Mesothelial cell of epicardium (in vitro differentiated cells): Measurements from ENCODE around the gene NEUROG1. TPM values are rescaled to one million over a fixed set of nuclear protein-coding genes. Genes with fewer than 3 reads are reported as not detected.

ENCODE experiments used
- DNase-seq, 2 experiments: peaks; one replicate each; pipeline ENCODE4 v3.0.0; 2021; ENCODE audit warnings: low spot score in 2 of 2; ENCODE audit not compliant: unreplicated experiment in 2 of 2
- H3K27ac Mint-ChIP-seq: 2 replicates; pipeline ENCODE4 v1.8.0; 2021; ENCODE audit warnings: mixed read lengths
- H3K27me3 Mint-ChIP-seq: 2 replicates; pipeline ENCODE4 v1.8.0; 2021; ENCODE audit warnings: low read depth, mixed read lengths
- H3K36me3 Mint-ChIP-seq: 2 replicates; pipeline ENCODE4 v1.8.0; 2021; ENCODE audit warnings: mixed read lengths
- H3K4me1 Mint-ChIP-seq: 2 replicates; pipeline ENCODE4 v1.8.0; 2021; ENCODE audit warnings: mixed read lengths
- H3K4me3 Mint-ChIP-seq: 2 replicates; pipeline ENCODE4 v1.8.0; 2021; ENCODE audit warnings: mild to moderate bottlenecking, moderate library complexity, mixed read lengths
- H3K9me3 Mint-ChIP-seq: 2 replicates; pipeline ENCODE4 v1.8.0; 2021; ENCODE audit warnings: mixed read lengths
- total RNA-seq: library from RNA; stranded (reverse); gene quantifications from 3 replicates; pipeline ENCODE4 v1.2.1, GENCODE V29; 2021
- TF ChIP-seq, protein P1 (sequence below): fragments of 200-600 bp; sonication (generic); IDR thresholded peaks from one replicate; pipeline ENCODE4 v1.5.0; 2021; ENCODE audit warnings: antibody characterized with exemption; ENCODE audit not compliant: unreplicated experiment

Gene NEUROG1
- total RNA-seq, 1 donor from 2014 or later: not detected

DNA sequence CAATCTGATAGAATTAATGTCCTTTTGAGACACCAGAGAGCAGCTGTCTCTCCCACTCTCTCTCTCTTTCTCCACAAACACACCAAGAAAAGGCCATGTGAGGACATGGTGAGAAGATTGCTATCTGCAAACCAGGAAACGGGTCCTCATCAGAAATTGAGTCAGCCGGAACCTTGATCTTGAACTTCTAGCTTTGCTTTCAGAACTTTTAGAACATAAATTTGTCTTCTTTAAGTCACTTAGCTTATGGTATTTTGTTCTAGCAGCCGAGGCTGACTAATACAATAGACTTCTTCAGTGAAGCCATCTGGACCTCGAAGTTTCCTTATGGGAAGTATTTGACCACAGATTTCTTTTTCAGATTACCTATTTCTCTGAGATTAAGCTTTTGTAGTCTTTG lies 18.1 kb downstream of the NEUROG1 start:
- no peak for DNase-seq
- Mint-ChIP-seq H3K36me3 (no peaks in the 10 kb centered on the region), H3K27me3 (peaks cover 70% of the 10 kb centered on the region), H3K27ac (no peak overlapping the region), H3K9me3 (peaks cover 31% of the 10 kb centered on the region), H3K4me1 (no peaks in the 10 kb centered on the region), H3K4me3 (no peak overlapping the region)
- TF ChIP-seq, protein P1, sequence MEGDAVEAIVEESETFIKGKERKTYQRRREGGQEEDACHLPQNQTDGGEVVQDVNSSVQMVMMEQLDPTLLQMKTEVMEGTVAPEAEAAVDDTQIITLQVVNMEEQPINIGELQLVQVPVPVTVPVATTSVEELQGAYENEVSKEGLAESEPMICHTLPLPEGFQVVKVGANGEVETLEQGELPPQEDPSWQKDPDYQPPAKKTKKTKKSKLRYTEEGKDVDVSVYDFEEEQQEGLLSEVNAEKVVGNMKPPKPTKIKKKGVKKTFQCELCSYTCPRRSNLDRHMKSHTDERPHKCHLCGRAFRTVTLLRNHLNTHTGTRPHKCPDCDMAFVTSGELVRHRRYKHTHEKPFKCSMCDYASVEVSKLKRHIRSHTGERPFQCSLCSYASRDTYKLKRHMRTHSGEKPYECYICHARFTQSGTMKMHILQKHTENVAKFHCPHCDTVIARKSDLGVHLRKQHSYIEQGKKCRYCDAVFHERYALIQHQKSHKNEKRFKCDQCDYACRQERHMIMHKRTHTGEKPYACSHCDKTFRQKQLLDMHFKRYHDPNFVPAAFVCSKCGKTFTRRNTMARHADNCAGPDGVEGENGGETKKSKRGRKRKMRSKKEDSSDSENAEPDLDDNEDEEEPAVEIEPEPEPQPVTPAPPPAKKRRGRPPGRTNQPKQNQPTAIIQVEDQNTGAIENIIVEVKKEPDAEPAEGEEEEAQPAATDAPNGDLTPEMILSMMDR: no peak

DNA sequence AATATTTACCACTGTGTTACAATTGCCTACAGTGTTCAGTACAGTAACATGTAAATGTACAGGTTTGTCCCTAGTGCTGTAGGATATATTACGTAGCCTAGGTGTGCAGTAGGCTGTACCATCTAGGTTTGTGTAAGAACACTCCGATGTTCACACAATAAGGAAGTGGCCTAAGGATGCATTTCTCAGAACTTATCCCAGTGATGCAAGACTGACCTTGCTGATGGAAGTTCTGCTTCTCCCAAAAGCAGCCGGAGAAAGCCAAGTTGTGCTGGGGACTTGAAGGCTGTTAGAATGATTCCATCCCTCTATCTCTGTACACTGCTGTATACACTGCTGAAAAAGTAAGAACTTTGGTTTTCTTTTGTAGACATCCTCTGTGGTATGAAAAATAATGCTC lies 21.6 kb downstream of the NEUROG1 start:
- H3K36me3 Mint-ChIP-seq: no peaks in the 10 kb centered on the region
- H3K4me1 Mint-ChIP-seq: peaks cover 5% of the 10 kb centered on the region
- TF ChIP-seq, protein P1: no peak
- H3K27me3 Mint-ChIP-seq: peaks cover 70% of the 10 kb centered on the region
- DNase-seq: no peak
- H3K27ac Mint-ChIP-seq: no peak overlapping the region
- peaks cover 16% of the 10 kb centered on the region for H3K9me3 Mint-ChIP-seq
- no peak overlapping the region for H3K4me3 Mint-ChIP-seq

DNA sequence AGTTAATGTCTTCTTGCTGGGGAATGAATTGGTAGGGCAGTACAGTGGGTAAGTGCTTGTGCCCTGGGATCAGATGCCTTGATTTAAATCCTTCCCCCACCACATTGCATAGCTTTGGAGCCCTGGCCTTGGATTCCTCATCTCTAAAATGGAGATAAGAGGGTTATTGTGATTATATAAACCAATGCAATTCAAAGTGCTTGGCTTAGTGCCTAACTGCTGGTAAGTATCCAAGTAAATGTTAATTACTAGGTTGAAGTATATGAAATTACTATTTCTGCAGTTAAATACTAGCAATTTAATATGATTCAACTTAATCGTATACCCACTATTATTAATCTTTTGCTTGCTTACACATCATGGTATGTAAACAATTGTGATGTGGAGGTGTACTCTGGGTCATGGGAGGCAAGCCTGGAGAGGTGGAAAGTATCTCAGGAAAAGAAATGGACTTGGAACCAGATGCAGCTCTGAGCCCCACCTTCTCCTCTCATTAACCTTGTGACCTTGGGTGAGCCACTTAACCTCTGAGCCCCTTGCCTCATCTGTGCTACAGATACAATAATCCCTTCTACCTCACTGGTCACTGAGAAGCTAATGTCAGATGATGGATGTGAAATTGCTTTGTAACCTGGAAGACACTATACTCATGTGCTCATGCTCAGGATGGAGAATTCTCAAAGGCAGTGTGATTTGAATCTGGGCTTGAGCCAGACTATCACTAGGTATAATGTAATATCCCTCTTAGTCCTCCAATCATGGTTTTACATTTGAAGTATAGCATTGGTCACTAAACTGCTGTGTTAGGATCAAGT lies 23.8 kb downstream of the NEUROG1 start:
- no peak for DNase-seq
- H3K36me3 Mint-ChIP-seq: no peaks in the 10 kb centered on the region
- no peak overlapping the region for H3K27ac Mint-ChIP-seq
- H3K9me3 Mint-ChIP-seq: peaks cover 9% of the 10 kb centered on the region
- H3K4me3 Mint-ChIP-seq: no peak overlapping the region
- H3K27me3 Mint-ChIP-seq: peaks cover 66% of the 10 kb centered on the region
- H3K4me1 Mint-ChIP-seq: peaks cover 16% of the 10 kb centered on the region
- TF ChIP-seq, protein P1: no peak

DNA sequence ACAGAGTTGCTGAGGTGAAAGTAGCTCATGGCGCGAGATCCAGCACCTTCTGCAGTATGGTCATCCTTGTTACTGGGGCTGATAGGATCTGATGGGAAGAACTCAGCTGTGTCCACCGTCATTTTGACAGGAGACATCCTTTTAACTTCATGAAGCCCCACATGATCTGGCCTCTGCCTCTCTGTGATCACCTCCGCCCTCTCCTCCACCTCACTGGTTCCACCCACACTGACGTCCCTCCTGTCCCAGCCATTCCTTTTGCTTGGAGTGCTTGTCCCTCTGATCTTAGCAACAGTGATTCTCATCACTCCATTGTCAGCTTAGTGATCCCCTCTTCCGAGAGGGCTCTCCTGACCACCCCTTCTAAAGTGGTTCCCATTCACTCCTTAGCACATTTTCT lies 25.8 kb downstream of the NEUROG1 start:
- no peak for DNase-seq
- Mint-ChIP-seq H3K9me3 (peaks cover under 1% of the 10 kb centered on the region), H3K4me3 (no peak overlapping the region), H3K36me3 (no peaks in the 10 kb centered on the region), H3K27ac (no peak overlapping the region), H3K4me1 (peaks cover 17% of the 10 kb centered on the region), H3K27me3 (peaks cover 62% of the 10 kb centered on the region)
- TF ChIP-seq, protein P1: no peak

DNA sequence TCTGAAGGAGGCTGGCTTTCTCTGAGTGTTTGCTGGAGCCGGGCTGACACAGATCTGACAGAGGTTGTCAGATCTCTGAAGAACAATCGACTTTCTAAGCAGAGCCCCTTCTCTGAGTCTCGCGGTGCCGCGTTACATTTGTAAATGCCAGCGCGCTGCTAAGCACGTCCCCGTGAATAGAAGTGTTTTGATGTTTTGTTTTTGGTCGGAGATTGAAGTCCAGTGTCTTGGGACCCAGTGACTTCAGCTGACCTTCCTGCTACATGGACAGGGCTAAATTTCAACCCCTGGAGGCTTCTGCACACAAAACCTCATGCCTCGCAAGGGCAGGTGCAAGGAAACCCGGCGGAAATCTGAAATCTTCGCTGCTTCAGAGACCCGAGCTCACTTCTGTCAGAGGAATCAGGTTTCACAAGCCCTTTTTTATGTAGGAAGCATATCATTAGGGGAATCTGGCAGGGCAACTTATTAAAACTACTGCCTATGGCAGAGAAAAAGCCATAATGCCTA lies 27.2 kb downstream of the NEUROG1 start:
- no peak for DNase-seq
- Mint-ChIP-seq H3K27ac (peak overlapping the region; percentile 22), H3K4me3 (peak overlapping the region; percentile 64), H3K27me3 (peaks cover 67% of the 10 kb centered on the region), H3K4me1 (peaks cover 17% of the 10 kb centered on the region), H3K9me3 (no peaks in the 10 kb centered on the region), H3K36me3 (no peaks in the 10 kb centered on the region)
- TF ChIP-seq, protein P1: no peak
